Measurements from ENCODE around the gene MS4A8.

Gene MS4A8

DNA sequence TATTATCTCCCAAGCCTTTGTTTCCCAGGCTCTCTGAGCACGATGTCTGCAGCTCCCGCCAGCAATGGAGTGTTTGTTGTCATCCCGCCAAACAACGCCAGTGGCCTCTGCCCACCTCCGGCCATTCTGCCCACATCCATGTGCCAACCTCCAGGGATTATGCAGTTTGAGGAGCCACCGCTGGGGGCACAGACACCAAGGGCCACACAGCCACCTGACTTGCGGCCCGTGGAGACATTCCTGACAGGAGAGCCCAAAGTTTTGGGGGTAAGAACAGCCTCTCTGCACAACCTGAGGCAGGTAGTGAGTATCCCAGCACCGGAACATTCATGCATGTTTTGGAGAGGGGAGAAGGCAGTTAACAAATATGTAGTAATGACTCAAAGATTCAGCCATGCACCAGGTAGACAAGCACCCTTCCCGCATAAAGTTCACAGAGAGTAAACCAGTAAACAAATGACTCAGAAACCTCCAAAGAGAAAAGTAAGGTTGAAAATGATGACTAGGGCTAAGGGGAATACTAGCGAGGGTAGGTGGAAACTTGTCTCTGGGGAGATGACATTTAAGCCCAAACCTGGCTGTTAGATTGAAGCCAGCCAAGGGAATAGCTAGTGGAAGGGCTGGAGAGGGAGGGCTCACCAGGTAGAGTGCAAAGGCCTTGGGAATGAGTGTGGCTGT, 64.4 kb downstream of the MS4A8 start:
- TF ChIP-seq, protein P1, sequence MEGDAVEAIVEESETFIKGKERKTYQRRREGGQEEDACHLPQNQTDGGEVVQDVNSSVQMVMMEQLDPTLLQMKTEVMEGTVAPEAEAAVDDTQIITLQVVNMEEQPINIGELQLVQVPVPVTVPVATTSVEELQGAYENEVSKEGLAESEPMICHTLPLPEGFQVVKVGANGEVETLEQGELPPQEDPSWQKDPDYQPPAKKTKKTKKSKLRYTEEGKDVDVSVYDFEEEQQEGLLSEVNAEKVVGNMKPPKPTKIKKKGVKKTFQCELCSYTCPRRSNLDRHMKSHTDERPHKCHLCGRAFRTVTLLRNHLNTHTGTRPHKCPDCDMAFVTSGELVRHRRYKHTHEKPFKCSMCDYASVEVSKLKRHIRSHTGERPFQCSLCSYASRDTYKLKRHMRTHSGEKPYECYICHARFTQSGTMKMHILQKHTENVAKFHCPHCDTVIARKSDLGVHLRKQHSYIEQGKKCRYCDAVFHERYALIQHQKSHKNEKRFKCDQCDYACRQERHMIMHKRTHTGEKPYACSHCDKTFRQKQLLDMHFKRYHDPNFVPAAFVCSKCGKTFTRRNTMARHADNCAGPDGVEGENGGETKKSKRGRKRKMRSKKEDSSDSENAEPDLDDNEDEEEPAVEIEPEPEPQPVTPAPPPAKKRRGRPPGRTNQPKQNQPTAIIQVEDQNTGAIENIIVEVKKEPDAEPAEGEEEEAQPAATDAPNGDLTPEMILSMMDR (IDR thresholded peaks at IDR 0.05): no peak

DNA sequence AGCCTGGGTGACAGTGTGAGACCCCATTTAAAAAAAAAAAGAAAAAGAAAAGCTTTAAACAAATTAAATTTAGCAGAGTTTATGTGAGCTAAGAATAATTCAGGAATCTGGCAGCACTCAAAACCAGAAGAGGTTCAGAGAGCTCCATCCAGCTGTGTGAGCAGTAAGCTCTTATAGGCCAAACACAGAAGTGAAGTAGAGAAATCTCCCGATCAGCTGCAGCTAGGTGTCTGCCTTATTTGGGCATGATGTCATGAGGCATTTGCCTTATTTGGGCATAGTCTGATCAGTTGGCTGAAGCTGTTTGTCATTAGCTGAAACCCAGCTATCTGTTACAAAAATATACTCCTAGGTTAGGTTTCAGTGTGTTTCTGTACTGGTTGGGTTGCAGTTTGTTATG, 65.5 kb downstream of the MS4A8 start:
- TF ChIP-seq, protein P1 (IDR thresholded peaks at IDR 0.05): no peak

DNA sequence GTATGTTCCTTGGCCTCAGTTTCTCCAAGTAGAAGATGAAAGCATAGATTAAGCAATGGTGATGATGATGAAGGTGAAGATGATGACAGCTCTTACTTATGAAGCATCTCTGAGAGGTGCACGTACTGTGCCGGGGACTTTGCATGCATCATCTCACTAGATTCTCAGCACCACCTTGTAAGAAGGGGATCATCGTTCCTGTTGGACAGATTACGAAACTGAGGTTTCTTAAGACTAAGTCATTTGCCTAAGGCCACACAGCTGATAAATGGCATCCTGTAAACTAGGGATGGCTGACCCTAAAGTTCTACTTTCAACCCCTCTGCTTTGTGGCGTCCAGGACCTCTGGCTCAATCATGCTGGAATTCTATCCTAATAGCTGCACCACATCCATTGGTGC, 65.9 kb downstream of the MS4A8 start:
- TF ChIP-seq, protein P1 (IDR thresholded peaks at IDR 0.05): no peak

All from LNCAP (cell line).